NOMO-1 treated with DMSO at 0.1 percent for 48 hours (cell line): ENCODE data around the gene EBNA1BP2.
"Not testable (repeated sequence)": the region's sequence is repeated elsewhere in the genome, so short reads cannot be mapped to it uniquely, and the experiment has no call there.

ENCODE experiments used
- DNase-seq: peaks from one replicate; lab custom pipeline; 2025; ENCODE audit not compliant: unreplicated experiment; lab: John Stamatoyannopoulos, UW

Gene EBNA1BP2

DNA sequence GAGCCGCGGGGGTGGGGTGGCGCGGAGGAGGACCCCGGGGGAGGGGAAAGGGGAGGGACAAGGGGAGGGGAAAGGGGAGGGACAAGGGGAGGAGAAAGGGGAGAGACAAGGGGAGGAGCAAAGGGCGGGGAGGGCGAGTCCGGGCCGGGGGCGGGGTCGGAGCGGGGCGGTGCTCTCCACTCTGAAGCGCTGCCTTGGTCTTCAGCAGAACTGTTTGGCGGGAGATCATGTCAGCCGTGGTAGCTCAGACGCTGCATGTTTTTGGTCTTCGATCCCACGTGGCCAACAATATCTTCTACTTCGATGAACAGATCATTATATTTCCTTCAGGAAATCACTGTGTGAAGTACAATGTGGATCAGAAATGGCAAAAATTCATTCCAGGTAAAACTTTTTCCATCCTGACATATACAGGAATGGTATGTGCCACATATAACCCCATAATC is 460 bp upstream of the EBNA1BP2 start:
- DNase-seq = peak; percentile 75

DNA sequence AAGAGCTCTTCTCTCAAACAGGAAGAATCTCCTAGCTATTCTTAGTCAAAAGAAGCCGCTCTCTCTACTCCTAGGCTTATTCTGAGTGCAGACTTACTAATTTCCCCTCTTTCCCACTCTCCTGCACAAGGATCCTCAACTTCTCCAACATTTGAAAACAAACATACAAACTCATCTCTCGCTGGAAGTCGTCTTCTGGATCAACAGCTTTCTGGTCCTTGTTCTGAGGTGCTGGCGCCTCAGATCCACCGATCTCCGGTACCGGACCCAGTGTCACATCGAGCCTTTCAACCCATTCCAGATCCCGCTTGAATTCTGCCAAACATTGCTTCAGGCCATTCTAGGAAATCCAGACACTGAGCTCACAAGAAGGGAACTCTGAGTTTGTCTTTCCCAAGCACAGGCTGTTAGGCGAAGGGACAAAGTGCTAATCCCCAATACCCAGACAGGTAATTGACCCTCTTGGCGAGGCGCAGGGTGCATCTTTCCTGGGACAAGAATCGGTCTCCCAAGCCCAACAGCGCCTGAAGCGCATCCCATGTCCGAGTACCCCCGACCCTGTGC is 696 bp downstream of the EBNA1BP2 start:
- no peak for DNase-seq

GRCh38 chr1:43165765-43166164 is 6.3 kb downstream of the EBNA1BP2 start:
- no peak for DNase-seq

- DNase-seq = no peak
Measured at GRCh38 chr1:43165162-43165561, 6.9 kb downstream of the EBNA1BP2 start.

DNA sequence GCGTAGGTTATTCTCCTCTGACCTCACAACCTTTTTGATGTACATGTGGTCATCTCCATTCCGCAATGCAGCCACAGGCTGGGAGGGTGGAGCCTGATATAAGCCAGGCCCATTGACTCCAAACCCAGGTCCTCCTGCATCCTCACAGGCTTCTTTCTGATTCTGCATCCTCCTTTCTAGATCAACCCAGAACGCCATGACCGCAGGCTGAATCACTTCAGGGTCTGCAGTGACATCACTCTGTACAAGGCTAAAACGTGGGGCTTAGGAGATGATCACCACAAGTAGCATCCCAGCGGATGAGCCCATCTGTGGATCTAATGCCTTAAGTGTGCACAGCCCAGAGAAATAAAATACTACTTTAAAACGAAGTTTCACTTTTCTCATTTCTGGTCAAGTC is 16.1 kb downstream of the EBNA1BP2 start:
- DNase-seq = no peak

- no peak for DNase-seq
Measured at GRCh38 chr1:43153443-43153842, 18.6 kb downstream of the EBNA1BP2 start.

GRCh38 chr1:43152866-43153265 is 19.2 kb downstream of the EBNA1BP2 start:
- peak; percentile 10 for DNase-seq

DNA sequence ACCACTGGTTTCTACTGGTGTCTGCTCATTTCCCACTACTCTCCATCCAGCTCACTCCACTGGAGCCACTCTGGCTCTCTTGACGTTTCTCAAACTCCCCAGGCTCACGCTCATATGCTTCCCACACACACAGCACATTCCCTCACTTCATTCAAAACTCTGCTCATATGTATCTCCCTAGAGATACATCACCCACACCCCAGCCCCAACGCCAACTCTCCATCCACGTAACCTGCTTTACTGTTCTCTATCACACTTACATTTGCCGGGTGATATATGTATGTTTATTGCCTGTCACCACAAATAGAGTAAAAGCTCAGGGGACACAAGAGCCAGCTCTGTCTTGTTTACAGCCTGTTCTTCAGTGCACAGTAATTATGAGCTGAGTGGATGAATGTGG is 22.2 kb downstream of the EBNA1BP2 start:
- DNase-seq = no peak

DNA sequence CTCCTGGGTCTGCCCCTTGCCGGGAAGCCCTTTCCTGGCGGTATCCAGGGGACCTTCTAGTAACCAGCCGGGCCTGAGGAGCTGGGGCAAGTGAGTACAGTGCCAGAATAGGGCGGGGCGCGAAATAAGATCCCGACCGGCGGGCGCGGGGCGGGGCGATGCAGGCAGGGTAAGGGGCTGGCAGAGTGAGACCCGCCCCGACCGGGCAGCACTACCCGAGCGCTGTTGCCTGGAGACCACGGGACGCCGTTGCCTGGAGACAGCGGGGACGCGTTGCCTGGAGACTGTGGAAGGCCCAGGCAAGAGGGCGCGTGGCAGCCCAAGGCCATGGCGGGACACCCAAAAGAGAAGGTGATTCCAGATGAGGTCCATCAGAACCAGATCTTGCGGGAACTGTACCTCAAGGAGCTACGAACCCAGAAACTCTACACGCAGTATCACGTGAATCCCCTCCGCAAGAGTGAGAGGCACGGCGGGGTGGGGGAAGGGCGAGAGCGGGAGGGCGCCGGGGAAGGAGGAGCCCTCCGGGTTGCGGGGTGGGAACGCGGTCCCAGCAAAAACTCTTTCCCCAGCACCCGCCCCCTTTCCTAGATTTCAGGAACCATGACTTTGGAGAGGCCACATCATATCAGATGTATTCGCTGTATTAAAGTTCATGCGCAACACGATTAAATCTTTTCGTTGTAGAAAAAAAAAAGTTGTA is 24.3 kb downstream of the EBNA1BP2 start:
- peak; percentile 6 for DNase-seq

- DNase-seq = no peak
Measured at GRCh38 chr1:43144237-43144636, 27.9 kb downstream of the EBNA1BP2 start.

DNA sequence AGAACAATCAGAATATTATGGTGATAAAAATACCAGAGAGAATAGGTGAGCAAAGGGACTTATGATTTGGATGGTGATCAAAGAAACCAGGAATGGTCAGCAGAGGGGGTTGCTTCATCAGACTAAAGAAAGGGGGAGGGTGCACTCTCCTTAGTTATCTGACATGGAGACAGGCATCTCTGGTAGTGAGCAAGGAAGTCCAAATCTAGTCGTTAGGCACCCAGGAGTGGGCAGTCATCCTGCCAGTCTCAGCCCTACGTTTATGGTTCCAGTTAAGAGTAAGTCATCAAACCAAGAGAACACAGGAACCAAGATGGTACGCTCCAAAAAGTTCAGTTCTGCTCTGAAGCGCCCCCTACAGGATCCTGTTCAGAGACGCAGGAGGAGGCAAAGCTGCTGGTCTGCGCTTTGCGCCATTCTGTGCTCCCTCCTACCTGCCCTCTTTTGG is 28.6 kb downstream of the EBNA1BP2 start:
- DNase-seq = peak; percentile 3

GRCh38 chr1:43140583-43140982 is 31.5 kb downstream of the EBNA1BP2 start:
- DNase-seq = no peak

DNA sequence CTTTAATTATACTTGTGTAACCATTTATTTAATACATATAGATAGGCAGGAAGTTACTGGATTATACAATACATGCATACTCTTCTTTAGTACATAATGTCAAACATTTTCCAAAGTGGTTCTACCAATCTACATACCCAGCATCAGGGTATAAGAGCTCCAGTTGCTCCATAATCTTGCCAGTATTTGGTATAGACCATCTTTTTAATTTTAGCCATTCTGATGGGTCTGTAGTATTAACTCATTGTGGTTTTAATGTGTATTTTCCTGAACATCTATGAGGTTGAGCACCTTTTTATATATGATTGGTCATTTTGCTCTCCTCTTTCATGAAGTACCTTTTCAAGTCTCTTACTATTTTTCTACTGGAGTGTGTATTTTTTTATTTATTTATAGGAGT is 32.1 kb downstream of the EBNA1BP2 start:
- DNase-seq = no peak

GRCh38 chr1:43139295-43139694 is 32.8 kb downstream of the EBNA1BP2 start:
- DNase-seq = not testable (repeated sequence)

DNA sequence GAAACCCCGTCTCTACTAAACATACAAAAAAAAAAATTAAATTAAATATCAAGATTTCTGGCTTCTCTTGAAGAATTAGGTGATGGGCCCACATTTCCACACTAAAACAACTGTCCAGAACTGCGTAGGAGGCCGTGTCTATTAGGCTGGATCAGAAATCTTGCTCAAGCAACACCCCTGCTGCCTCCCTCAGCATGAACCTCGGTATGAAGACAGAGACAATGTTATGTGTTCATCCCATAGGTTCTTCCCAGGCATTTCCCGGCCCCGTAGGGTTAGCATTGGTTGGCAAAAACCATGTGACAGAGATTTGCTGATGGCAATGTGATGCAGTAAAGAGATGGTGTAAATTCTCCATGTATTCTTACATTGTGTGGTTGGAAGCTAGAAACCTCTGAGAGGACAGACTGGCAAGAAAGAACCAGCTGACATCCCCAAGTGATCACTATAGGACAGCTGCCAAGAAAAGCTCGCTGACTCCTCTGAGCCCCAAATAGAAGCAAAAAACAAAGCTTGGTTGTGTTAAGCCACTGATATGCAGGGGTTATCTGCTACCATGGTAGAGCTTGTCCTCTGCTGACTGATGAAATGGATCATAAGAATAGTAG is 34.5 kb downstream of the EBNA1BP2 start:
- DNase-seq = no peak

DNA sequence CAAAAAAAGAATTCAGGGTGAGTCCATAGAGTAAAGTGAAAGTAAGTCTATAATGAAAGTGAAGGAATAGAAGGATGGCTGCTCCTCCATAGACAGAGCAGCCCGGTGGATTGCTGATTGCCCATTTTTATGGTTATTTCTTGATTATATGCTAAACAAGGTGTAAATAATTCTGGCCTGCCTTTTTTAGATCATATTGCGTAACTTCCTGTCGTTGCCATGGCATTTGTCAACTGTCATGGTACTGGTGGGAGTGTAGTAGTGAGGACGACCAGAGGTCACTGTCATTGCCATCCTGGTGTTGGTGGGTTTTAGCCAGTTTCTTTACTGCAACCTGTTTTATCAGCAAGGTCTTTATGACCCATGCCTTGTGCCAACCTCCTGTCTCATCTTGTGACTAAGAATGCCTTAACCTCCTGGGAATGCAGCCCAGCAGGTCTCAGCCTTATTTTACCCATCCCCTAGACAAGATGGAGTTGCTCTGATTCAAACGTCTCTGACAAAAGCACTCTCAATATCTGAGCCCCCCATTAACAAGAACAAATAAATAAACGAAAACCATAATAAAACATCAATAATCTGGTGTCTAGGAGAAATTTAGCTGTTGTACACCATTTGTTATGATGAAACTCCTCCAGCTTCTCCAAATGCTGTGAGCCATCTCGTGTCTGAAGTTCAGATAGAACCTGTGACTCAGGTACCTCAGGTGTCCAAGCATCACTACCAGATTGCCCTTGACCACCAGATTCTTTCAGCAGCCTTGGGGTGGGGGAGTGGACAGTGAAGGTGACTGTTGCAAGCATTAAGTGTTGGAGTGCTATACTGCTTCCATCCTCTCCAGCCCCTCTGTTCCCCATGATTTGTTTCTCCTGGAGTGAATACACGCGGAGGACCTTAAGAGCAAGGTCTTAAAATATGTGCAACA is 36.0 kb downstream of the EBNA1BP2 start:
- DNase-seq = peak; percentile 2

- DNase-seq = no peak
Measured at GRCh38 chr1:43134640-43135039, 37.5 kb downstream of the EBNA1BP2 start.

- DNase-seq = no peak
Measured at GRCh38 chr1:43134068-43134467, 38.0 kb downstream of the EBNA1BP2 start.

GRCh38 chr1:43129426-43129825 is 42.7 kb downstream of the EBNA1BP2 start:
- DNase-seq = no peak

- DNase-seq = no peak
Measured at GRCh38 chr1:43128816-43129215, 43.3 kb downstream of the EBNA1BP2 start.

- no peak for DNase-seq
Measured at GRCh38 chr1:43123031-43123430, 49.1 kb downstream of the EBNA1BP2 start.
